HEK293 (cell line): ENCODE measurements around the gene ZFAND6.

Source experiments
- CTCF ChIP-seq: fragments of 450-650 bp; formaldehyde crosslinking; IDR thresholded peaks from 2 replicates; pipeline ENCODE4 v1.5.1; 2016; ENCODE audit warnings: missing biosample characterization, missing genetic modification characterization
- GLIS2 ChIP-seq: fragments of 450-650 bp; formaldehyde crosslinking; IDR thresholded peaks from 2 replicates; pipeline ENCODE4 v1.5.1; 2016; ENCODE audit warnings: missing biosample characterization, missing genetic modification characterization
- ZBTB8A ChIP-seq: fragments of 450-650 bp; formaldehyde crosslinking; IDR thresholded peaks from 2 replicates; pipeline ENCODE4 v1.5.1; 2016; ENCODE audit warnings: missing biosample characterization, missing genetic modification characterization
- ZFP41 ChIP-seq: fragments of 450-650 bp; formaldehyde crosslinking; IDR thresholded peaks from 2 replicates; pipeline ENCODE4 v1.5.1; 2016; ENCODE audit warnings: missing biosample characterization, missing genetic modification characterization, borderline replicate concordance
- ZSCAN16 ChIP-seq: fragments of 450-650 bp; formaldehyde crosslinking; IDR thresholded peaks from 2 replicates; pipeline ENCODE4 v1.5.1; 2016; ENCODE audit warnings: missing biosample characterization, missing genetic modification characterization
- ZSCAN5A ChIP-seq: fragments of 450-650 bp; formaldehyde crosslinking; IDR thresholded peaks from 2 replicates; pipeline ENCODE4 v1.5.1; 2016; ENCODE audit warnings: missing biosample characterization, missing genetic modification characterization

GRCh38 chr15:80167936-80168335 lies 108.5 kb downstream of the ZFAND6 start:
- TF ChIP-seq ZBTB8A = no peak
- no peak for TF ChIP-seq ZSCAN16 (tag by site-specific recombination)
- no peak for TF ChIP-seq CTCF (tag by site-specific recombination)
- TF ChIP-seq ZFP41 (tag by site-specific recombination) = no peak
- TF ChIP-seq GLIS2 = no peak
- no peak for TF ChIP-seq ZSCAN5A (tag by site-specific recombination)
